ENCODE data around the gene CAPZB.
"Not testable (repeated sequence)": the region's sequence is repeated elsewhere in the genome, so short reads cannot be mapped to it uniquely, and the experiment has no call there.

The CAPZB gene

DNA sequence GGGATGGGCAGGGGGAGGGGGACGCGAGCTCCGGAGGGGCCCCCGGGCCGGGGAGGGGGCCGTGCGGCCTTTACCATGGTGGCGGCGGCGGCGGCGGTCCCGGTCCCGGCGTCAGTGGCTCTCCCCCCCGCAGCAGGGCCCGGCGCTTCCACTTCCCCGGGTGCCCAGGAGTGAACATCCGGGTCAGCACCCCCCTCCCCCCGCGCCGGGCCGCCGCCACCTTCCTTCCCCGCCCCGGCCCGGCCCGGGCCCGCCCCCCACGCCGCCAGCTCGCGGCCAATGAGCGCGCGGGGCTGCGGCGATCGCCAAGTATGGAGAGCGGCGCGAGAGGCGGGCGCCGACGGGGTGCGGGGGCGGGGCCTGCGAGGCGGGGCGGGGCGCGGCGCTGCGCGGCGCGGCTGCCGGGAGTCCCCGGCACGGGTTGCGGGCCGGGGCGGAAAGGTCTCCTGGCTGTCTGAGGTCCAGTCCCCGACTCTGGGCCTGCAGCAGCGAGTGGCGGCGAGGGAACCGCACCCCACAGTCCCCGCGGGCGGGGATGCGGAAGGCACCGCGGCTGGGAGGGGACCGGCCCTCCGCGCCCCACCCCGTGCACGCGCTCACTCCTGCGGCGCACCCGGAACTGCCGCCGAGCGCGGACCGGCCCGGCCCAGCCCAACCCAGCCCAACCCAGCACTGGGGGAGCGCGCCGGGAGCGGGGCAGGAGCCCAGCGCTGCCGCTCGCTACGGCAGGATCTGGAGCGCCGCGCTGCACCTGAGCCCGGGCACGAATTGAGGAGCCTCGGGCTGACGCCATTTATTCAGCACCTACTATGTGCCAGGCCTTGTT lies at the start of gene CAPZB:
TSS of gene CAPZB (minus strand) at position 178 of the 826 bp plus-strand sequence. CDS start at position 77, 101 bp downstream.
- peak; percentile 88 for DNase-seq (ENCODE audit: low read depth, low spot score)

DNA sequence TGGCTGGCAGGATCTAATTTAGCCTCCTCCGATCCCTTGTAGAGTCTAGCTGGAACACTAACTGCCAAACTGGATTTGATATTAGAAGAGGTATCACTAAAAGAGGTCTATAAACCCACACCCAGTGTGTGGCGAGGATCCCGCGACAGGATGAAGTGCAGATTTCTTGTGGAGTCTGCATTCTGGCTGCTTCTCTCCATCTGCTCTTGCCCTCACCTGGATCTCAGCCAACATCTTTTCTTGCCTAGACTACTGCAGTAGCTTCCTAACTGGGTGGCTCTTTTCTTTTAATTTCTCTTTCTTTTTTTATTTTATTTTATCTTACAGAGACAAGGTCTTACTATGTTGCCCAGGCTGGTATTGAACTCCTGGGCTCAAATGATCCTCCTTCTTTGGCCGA lies 48.9 kb upstream of the CAPZB start:
- DNase-seq (ENCODE audit: low read depth, low spot score): no peak

GRCh38 chr1:19533626-19534025 lies 48.3 kb upstream of the CAPZB start:
- DNase-seq (ENCODE audit: low read depth, low spot score): no peak

GRCh38 chr1:19532519-19532918 lies 47.2 kb upstream of the CAPZB start:
- no peak for DNase-seq (ENCODE audit: low read depth, low spot score)

DNA sequence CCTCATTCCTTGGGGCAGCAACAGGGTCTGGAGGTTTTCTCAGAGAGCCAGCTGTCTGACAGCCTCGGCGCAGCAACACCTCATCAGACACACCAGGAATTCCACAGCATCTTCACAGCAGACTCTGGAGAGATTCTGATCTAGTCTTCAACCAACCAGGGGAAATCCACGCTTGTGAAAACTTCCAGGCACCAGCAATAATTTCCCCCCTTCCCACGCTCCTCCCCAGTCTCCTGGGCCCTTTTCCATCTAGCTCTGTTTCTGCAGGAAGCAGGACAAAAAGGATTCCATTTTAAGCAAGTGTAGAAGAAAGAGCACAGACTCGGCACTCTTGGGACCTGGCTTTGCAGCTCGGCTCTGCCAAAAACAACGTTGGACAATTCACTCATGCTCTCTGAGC lies 44.3 kb upstream of the CAPZB start:
- DNase-seq (ENCODE audit: low read depth, low spot score): peak; percentile 57

- DNase-seq (ENCODE audit: low read depth, low spot score): no peak
These were observed 43.1 kb upstream of the CAPZB start for GRCh38 chr1:19528438-19528837.

DNA sequence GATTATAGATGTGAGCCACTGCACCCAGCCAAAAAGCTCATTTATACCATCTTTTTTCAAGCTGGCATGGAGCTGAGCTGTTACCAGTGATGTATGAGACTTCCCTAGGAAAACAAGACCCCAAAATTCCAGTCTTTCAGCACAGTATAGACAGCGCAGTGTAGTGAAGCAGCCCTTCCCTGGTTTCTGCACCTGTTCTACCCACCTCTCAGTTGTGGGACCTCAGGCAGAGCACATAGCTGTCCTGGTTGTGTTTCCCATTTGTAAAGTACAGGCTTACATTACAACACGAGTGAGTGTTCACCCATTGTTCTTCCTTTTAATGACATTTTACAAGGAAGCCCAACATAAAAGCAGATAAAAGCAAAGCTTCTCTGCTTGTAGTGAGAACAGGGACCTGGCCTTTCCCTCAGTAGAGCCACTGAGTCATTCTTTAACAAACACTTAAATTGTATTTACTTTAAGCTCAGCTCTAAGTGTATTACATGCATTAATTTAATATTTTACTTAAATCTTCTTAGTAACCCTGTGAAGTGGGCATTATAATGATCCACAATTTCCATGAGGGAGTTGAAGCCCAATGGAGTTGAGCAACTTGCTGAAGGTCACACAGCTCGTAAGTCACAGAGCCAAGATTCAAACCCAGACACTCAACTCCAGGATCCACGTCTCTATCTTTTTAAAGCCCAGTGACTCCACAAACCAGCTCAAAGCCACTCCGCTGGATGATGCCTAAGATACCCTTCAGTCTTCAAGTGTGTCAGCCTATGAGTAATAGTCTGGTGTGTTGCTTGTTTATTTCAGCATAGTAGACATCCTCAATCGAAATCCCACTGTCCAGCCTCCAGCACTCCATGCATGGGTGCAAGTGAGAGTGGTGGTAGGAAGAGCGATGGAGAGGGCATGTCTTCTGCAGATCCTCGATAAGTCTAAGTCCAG lies 40.5 kb upstream of the CAPZB start:
- DNase-seq (ENCODE audit: low read depth, low spot score): no peak

GRCh38 chr1:19524791-19525190 lies 39.5 kb upstream of the CAPZB start:
- no peak for DNase-seq (ENCODE audit: low read depth, low spot score)

DNA sequence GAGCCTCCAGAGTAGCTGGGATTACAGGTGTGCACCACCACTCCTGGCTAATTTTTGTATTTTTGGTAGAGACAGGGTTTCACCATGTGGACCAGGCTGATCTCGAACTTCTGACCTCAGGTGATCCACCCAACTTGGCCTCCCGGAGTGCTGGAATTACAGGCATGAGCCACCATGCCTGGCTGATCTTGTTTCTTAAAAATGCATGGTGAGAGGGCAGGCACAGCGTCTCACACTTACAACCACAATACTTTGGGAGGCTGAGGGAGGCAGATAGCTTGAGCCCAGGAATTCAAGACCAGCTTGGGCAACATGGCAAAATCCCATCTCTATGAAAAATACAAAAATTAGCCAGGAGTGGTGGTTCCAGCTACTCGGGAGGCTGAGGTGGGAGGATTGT lies 37.2 kb upstream of the CAPZB start:
- DNase-seq (ENCODE audit: low read depth, low spot score): not testable (repeated sequence)

DNA sequence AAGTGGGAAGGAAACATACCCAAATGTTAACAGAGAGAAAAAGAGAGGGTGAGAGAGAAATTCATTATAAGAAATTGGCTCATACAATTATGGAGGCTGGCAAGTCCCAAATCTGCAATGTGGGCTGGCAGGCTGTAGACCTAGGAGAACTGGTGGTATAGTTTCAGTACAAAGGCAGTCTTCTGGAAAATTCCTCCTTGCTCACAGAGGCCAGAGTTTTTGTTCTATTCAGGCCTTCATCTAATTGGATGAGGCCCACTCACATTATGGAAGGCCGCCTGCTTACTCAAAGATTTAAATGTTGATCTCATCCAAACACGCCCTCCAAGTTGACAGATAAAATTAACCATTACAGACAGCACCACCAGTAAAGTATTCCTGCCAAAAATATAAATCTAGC lies 36.1 kb upstream of the CAPZB start:
- DNase-seq (ENCODE audit: low read depth, low spot score): no peak

- DNase-seq (ENCODE audit: low read depth, low spot score): no peak
These were observed 31.7 kb upstream of the CAPZB start for GRCh38 chr1:19517017-19517416.

DNA sequence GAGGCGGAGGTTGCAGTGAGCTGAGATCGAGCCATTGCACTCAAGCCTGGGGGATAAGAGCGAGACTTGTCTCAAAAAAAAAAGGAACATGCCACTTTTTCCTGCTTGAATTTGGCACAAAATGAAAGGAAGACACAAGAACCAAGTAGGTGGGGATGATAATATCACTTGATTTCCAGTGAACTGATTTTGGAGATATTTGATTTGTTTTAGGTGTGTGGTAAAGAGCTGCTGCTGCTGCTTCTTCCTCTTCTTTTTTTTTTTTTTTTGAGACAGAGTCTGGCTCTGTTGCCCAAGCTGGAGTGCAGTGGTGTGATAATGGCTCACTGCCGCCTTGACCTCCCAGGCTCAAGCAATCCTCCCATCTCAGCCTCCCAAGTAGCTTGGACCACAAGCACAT lies 29.9 kb upstream of the CAPZB start:
- no peak for DNase-seq (ENCODE audit: low read depth, low spot score)

DNA sequence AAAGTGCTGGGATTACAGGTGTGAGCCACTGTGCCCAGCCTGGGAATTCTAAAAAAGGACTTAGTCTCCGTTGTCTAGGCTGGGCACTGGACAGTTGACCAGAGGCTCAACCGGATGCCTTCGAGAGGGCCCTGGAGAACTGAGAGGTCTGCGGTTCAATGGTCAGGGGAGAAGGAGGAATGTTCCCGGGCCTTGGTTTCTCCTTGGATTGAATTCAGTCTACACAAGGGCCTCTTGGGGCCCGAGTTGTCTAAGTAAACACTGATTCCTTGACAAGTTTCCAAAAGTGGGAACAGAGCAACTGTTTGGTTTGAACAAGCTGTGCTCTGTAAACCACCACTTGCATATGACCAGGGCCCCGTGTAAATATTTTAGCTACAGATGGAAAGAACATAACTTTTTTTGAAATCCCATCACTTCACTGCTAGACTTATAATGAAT lies 29.1 kb upstream of the CAPZB start:
- no peak for DNase-seq (ENCODE audit: low read depth, low spot score)

DNA sequence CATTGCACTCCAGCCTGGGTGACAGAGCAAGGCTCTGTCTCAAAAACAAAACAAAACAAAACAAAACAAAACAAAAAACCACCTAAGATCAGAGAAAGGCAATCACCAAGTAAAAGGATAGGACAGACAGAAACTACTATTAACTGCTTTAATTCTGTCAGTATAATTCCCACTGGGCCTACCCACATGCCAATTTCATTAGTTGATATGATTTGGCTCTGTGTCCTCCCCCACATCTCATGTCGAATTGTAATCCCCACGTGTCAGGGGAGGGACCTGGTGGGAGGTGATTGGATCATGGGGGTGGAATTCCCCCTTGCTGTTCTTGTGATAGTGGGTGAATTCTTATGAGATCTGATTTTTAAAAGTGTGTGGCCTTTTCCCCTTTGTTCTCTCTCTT lies 27.2 kb upstream of the CAPZB start:
- DNase-seq (ENCODE audit: low read depth, low spot score): no peak

DNA sequence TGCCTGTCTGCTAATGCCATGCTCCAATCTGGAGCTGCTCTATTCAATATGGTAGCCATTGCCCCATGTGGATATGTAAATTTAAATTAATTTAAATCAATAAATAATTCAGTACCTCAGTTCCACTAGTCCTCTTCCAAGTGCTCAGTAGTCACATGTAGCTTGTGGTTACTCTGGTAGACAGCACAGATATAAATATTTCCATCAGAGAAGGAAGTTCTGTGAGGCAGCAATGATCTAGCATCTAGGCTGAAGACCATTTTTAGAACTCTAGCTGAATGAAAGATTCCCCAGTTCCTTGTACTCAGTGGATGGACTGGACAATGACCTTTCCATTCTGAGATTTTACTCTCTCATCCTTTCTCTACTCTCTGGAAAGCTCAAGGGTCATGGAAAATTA lies 25.8 kb upstream of the CAPZB start:
- no peak for DNase-seq (ENCODE audit: low read depth, low spot score)

DNA sequence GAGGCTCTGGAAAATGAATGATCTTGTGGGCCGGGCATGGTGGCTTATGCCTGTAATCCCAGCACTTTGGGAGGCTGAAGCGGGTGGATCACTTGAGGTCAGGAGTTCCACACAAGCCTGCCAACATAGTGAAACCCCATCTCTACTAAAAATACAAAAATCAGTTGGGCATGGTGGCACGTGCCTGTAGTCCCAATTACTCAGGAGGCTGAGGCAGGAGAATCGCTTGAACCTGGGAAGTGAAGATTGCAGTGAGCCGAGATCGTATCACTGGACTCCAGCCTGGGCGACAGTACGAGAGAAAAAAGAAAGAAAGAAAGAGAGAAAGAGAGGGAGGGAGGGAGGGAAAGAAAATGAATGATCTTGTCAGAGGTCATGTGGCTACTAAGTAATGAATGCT lies 24.3 kb upstream of the CAPZB start:
- not testable (repeated sequence) for DNase-seq (ENCODE audit: low read depth, low spot score)

DNA sequence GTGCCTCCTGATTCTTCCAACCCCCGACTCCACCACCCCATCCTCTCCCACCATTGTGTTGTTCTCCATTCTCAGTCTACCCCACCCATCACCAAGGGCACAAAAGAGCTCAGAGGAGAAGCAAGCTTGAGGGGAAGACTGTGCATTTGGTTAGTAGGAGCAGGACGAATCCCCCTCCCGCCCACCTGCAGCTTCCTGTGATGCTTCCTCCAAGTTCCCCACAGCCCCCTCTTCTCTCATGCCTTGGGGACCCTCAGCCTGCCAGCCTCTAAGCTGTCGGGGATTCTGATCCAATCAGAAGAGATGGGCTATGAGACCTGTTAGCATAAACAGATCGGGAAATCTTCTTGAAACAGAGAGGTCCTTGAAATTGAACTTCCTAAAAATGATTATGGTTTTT lies 22.2 kb upstream of the CAPZB start:
- no peak for DNase-seq (ENCODE audit: low read depth, low spot score)

DNA sequence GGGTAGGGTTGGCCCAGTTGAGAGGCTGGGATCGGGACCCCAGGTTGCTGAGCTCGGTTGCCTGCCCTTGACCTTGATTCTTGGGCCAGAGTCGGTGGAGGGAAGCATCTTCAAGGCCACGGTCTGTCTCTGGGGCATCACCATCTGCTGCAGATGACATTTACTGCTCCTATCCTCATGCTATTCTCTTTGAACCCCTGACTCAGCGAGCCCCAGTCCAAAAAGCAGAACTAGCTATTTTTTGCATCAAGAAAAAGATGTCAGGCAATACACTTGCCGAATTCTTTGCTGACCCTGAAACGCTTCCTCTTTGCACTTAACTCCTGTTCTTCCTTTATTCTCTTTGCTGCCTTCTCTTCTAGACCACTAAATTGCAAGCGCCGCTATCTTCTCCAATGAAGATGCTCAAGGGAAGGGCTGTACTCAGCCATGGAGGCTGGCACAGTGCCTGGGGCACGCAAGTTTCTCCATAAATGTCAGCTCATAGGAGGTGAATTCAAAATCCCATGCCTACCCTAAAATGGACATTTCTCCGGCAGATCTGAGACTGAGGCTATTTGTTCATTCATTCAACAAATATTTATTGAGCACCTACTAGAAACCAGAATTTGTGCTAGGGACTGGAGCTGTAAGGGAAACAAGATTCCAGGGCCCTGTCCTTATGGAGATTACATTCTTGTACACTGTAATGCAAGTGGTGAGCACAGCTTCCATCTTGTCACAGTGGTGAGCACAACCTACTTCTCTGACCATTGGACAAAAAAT lies 20.5 kb upstream of the CAPZB start:
- DNase-seq (ENCODE audit: low read depth, low spot score): no peak

DNA sequence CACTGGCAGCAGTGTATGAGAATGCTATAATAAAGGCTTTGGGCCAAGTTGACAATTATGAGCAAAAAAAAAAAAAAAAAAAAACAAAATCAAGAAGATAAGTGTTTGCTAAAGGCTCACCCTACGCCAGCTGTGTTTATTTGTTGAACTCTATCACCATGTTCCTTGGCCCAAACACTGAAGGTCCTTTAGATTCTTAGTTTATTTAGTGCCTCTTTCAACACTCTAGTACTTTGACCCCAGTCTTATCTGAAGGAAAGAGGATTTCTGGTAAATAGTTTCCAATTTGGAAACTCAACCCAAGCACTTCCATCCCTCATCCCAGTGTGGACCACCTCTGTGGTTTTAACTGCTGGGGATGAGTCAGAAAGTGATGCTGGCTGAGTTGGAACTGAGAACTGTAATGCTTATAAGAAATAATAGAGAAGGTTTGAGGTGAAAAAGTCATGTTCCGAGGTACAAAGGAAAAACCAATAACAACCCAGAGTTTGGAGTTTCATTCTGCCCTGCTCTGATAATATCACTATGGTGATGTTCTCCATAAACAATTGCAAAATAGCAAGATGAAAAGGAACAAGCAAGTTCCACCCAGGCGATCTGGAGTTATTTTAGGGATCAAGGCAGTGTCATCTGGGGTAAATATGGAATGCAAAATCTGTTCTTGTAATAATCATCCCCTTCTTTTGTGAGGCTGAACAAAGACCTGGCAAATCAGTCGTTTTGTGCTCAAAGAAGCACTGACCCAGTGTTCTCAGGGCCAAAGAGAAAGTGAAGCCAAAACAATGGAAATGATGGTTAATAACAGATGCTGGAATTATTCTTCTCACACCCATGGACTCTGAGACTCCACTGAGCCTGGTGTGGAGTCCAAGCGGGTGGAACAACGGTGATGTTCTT lies 19.7 kb upstream of the CAPZB start:
- DNase-seq (ENCODE audit: low read depth, low spot score): no peak

DNA sequence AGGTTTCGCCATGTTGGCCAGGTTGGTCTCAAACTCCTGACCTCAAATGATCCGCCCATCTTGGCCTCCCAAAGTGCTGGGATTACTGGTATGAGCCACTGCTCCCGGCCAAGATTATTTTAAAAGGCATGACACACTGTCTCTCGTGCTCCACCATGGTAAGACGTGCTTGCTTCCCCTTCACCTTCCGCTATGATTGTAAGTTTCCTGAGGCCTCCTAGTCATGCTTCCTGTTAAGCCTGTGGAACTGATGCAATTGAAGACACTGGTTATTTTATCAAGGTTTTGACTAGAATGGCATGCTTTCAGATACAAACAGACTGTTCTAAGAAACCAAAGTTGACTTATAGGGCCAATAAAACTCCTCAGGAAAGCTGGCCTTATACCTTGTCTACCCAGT lies 16.9 kb upstream of the CAPZB start:
- DNase-seq (ENCODE audit: low read depth, low spot score): not testable (repeated sequence)

DNA sequence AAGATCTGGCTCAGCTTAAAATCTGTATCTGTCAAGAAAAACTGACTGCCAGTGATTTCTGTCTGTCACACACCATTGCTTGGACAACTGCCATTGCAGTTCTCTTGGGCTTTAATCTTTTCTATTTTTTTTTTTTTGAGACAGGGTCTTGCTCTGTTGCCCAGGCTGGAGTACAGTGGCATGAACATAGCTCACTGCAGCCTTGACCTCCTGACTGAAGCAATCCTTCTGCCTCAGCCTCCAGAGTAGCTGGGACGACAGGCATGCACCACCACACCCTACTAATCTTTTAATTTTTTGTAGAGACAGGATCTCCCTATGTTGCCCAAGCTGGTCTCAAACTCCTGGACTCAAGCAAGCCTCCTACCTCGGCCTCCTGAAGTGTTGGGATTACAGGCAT lies 14.5 kb upstream of the CAPZB start:
- not testable (repeated sequence) for DNase-seq (ENCODE audit: low read depth, low spot score)
